Suprapubic skin (tissue), 4 donors: ENCODE data around the gene TEX54.

Experiments
- CTCF ChIP-seq, 2 donors: fragments of 200-600 bp in 1 of 2; fragments of 450-650 bp in 1 of 2; sonication (generic) in 1 of 2; IDR thresholded peaks; one replicate each; pipeline ENCODE4 v1.5.1; 2016 to 2019; ENCODE audit warnings: antibody characterized with exemption in 2 of 2, mild to moderate bottlenecking in 1 of 2, moderate library complexity in 1 of 2
- EP300 ChIP-seq: sonication (generic); formaldehyde crosslinking; IDR thresholded peaks from one replicate; pipeline ENCODE4 v1.6.1; 2017; ENCODE audit warnings: antibody characterized with exemption
- POLR2A ChIP-seq, 2 donors: fragments of 450-650 bp; IDR thresholded peaks; one replicate each; pipeline ENCODE4 v1.6.1; 2017; ENCODE audit warnings: antibody characterized with exemption in 2 of 2, mild to moderate bottlenecking in 2 of 2, moderate library complexity in 2 of 2
- POLR2AphosphoS5 ChIP-seq, 3 donors: sonication (generic); formaldehyde crosslinking; IDR thresholded peaks; one replicate each; pipeline ENCODE4 v1.6.1; 2017; ENCODE audit warnings: antibody characterized with exemption in 3 of 3

GRCh38 chr11:62804310-62805075 is 28.1 kb downstream of the TEX54 start:
- no peak for TF ChIP-seq CTCF (IDR thresholded peaks at IDR 0.05)
- no peak for TF ChIP-seq POLR2A (IDR thresholded peaks at IDR 0.05)
- no peak for TF ChIP-seq EP300
- TF ChIP-seq POLR2AphosphoS5 (IDR thresholded peaks at IDR 0.05) = no peak
